Measurements from ENCODE around the gene P2RY6.

The P2RY6 gene

GRCh38 chr11:73236205-73236765 is 35.9 kb upstream of the P2RY6 start:
- DNase-seq (ENCODE audit: low read depth, low spot score) = no peak
- peak overlapping the region; percentile 44 for H3K27ac ChIP-seq

GRCh38 chr11:73236854-73237253 is 35.3 kb upstream of the P2RY6 start:
- H3K27ac ChIP-seq = peak overlapping the region; percentile 44
- no peak for DNase-seq (ENCODE audit: low read depth, low spot score)

GRCh38 chr11:73237471-73238290 is 34.5 kb upstream of the P2RY6 start:
- no peak overlapping the region for H3K27ac ChIP-seq
- no peak for DNase-seq (ENCODE audit: low read depth, low spot score)

- no peak for DNase-seq (ENCODE audit: low read depth, low spot score)
- H3K27ac ChIP-seq = no peak overlapping the region
These were observed 33.0 kb upstream of the P2RY6 start for GRCh38 chr11:73239111-73239521.

GRCh38 chr11:73239571-73240189 is 32.5 kb upstream of the P2RY6 start:
- H3K27ac ChIP-seq = no peak overlapping the region
- no peak for DNase-seq (ENCODE audit: low read depth, low spot score)

GRCh38 chr11:73240190-73240781 is 31.9 kb upstream of the P2RY6 start:
- no peak for DNase-seq (ENCODE audit: low read depth, low spot score)
- H3K27ac ChIP-seq = no peak overlapping the region

GRCh38 chr11:73241300-73241699 is 30.8 kb upstream of the P2RY6 start:
- DNase-seq (ENCODE audit: low read depth, low spot score) = no peak
- no peak overlapping the region for H3K27ac ChIP-seq

- H3K27ac ChIP-seq = no peak overlapping the region
- DNase-seq (ENCODE audit: low read depth, low spot score) = no peak
These were observed 29.7 kb upstream of the P2RY6 start for GRCh38 chr11:73242251-73243092.

GRCh38 chr11:73243093-73243485 is 29.0 kb upstream of the P2RY6 start:
- H3K27ac ChIP-seq = no peak overlapping the region
- no peak for DNase-seq (ENCODE audit: low read depth, low spot score)

- H3K27ac ChIP-seq = no peak overlapping the region
- DNase-seq (ENCODE audit: low read depth, low spot score) = no peak
These were observed 27.4 kb upstream of the P2RY6 start for GRCh38 chr11:73244589-73245240.

- H3K27ac ChIP-seq = no peak overlapping the region
- no peak for DNase-seq (ENCODE audit: low read depth, low spot score)
These were observed 26.7 kb upstream of the P2RY6 start for GRCh38 chr11:73245461-73245860.

- H3K27ac ChIP-seq = no peak overlapping the region
- no peak for DNase-seq (ENCODE audit: low read depth, low spot score)
These were observed 25.8 kb upstream of the P2RY6 start for GRCh38 chr11:73246303-73246702.

GRCh38 chr11:73248526-73249185 is 23.5 kb upstream of the P2RY6 start:
- DNase-seq (ENCODE audit: low read depth, low spot score) = no peak
- peak overlapping the region; percentile 2 for H3K27ac ChIP-seq

- peak; percentile 75 for DNase-seq (ENCODE audit: low read depth, low spot score)
- H3K27ac ChIP-seq = peak overlapping the region; percentile 2
These were observed 22.8 kb upstream of the P2RY6 start for GRCh38 chr11:73249304-73249703.

GRCh38 chr11:73249853-73250783 is 22.0 kb upstream of the P2RY6 start:
- H3K27ac ChIP-seq = peak overlapping the region; percentile 2
- DNase-seq (ENCODE audit: low read depth, low spot score) = no peak

GRCh38 chr11:73252577-73253191 is 19.5 kb upstream of the P2RY6 start:
- no peak overlapping the region for H3K27ac ChIP-seq
- DNase-seq (ENCODE audit: low read depth, low spot score) = no peak

- H3K27ac ChIP-seq = peak overlapping the region; percentile 81
- DNase-seq (ENCODE audit: low read depth, low spot score) = peak; percentile 59
These were observed 14.6 kb upstream of the P2RY6 start for GRCh38 chr11:73257342-73258103.
